Stimulated activated naive CD8-positive, alpha-beta T cell treated with anti-CD3 and anti-CD28 coated beads, Interleukin-15, Interleukin-2, amounts not matched to agents 100 ng/mL and 50 ng/mL, for 24 hours (primary cell): ENCODE results near the gene STX11.

Experiments
- H3K27ac Mint-ChIP-seq: one replicate; pipeline ENCODE4 v1.8.0; 2021; ENCODE audit warnings: mild to moderate bottlenecking, mixed read lengths
- H3K27me3 Mint-ChIP-seq: one replicate; pipeline ENCODE4 v1.8.0; 2021; ENCODE audit warnings: mixed read lengths
- H3K36me3 Mint-ChIP-seq: one replicate; pipeline ENCODE4 v1.8.0; 2021; ENCODE audit warnings: low read depth, mixed read lengths
- H3K4me1 Mint-ChIP-seq: one replicate; pipeline ENCODE4 v1.8.0; 2021; ENCODE audit warnings: low read depth, mixed read lengths
- H3K4me3 Mint-ChIP-seq: one replicate; pipeline ENCODE4 v1.8.0; 2021; ENCODE audit warnings: mild to moderate bottlenecking, mixed read lengths
- H3K9me3 Mint-ChIP-seq: one replicate; pipeline ENCODE4 v1.8.0; 2021; ENCODE audit warnings: mixed read lengths

Gene STX11

GRCh38 chr6:144195671-144196270, 45.5 kb downstream of the STX11 start:
- Mint-ChIP-seq H3K27ac (no peak overlapping the region), H3K36me3 (peaks cover 4% of the 10 kb centered on the region), H3K4me3 (no peak overlapping the region), H3K9me3 (peaks cover 15% of the 10 kb centered on the region), H3K4me1 (peaks cover 12% of the 10 kb centered on the region), H3K27me3 (no peaks in the 10 kb centered on the region)

- H3K4me1 Mint-ChIP-seq = peaks cover 12% of the 10 kb centered on the region
- no peak overlapping the region for H3K4me3 Mint-ChIP-seq
- no peak overlapping the region for H3K27ac Mint-ChIP-seq
- H3K9me3 Mint-ChIP-seq = peaks cover 26% of the 10 kb centered on the region
- no peaks in the 10 kb centered on the region for H3K27me3 Mint-ChIP-seq
- H3K36me3 Mint-ChIP-seq = peaks cover 9% of the 10 kb centered on the region
These were observed 47.6 kb downstream of the STX11 start for GRCh38 chr6:144197919-144198318.

GRCh38 chr6:144202879-144203468, 52.7 kb downstream of the STX11 start:
- H3K4me3 Mint-ChIP-seq = no peak overlapping the region
- peaks cover 9% of the 10 kb centered on the region for H3K36me3 Mint-ChIP-seq
- H3K9me3 Mint-ChIP-seq = peaks cover 45% of the 10 kb centered on the region
- no peak overlapping the region for H3K27ac Mint-ChIP-seq
- peaks cover 23% of the 10 kb centered on the region for H3K27me3 Mint-ChIP-seq
- peaks cover 12% of the 10 kb centered on the region for H3K4me1 Mint-ChIP-seq

- H3K4me3 Mint-ChIP-seq = no peak overlapping the region
These were observed 60.8 kb downstream of the STX11 start for GRCh38 chr6:144211160-144211559.

GRCh38 chr6:144213315-144213714, 63.0 kb downstream of the STX11 start:
- peaks cover 9% of the 10 kb centered on the region for H3K27me3 Mint-ChIP-seq
- peaks cover 4% of the 10 kb centered on the region for H3K36me3 Mint-ChIP-seq
- no peak overlapping the region for H3K4me3 Mint-ChIP-seq
- H3K4me1 Mint-ChIP-seq = peaks cover 35% of the 10 kb centered on the region
- H3K27ac Mint-ChIP-seq = no peak overlapping the region
- H3K9me3 Mint-ChIP-seq = no peaks in the 10 kb centered on the region

More at GRCh38 chr6:144211160-144211559, 60.8 kb downstream of the STX11 start:
- H3K27ac Mint-ChIP-seq = peak overlapping the region; percentile 2
- H3K4me1 Mint-ChIP-seq = peaks cover 15% of the 10 kb centered on the region
- H3K9me3 Mint-ChIP-seq = no peaks in the 10 kb centered on the region
- H3K27me3 Mint-ChIP-seq = peaks cover 28% of the 10 kb centered on the region
- peaks cover under 1% of the 10 kb centered on the region for H3K36me3 Mint-ChIP-seq

GRCh38 chr6:144214029-144214428, 63.7 kb downstream of the STX11 start:
- Mint-ChIP-seq H3K27me3 (peaks cover 5% of the 10 kb centered on the region), H3K36me3 (peaks cover 4% of the 10 kb centered on the region), H3K4me3 (no peak overlapping the region), H3K4me1 (peaks cover 39% of the 10 kb centered on the region), H3K9me3 (no peaks in the 10 kb centered on the region), H3K27ac (no peak overlapping the region)

- H3K4me1 Mint-ChIP-seq = peaks cover 39% of the 10 kb centered on the region
- H3K4me3 Mint-ChIP-seq = peak overlapping the region; percentile 91
- peak overlapping the region; percentile 100 for H3K27ac Mint-ChIP-seq
- H3K9me3 Mint-ChIP-seq = no peaks in the 10 kb centered on the region
- H3K27me3 Mint-ChIP-seq = peaks cover 5% of the 10 kb centered on the region
- H3K36me3 Mint-ChIP-seq = peaks cover 4% of the 10 kb centered on the region
These were observed 64.5 kb downstream of the STX11 start for GRCh38 chr6:144214622-144215401.

- Mint-ChIP-seq H3K27ac (peak overlapping the region; percentile 100), H3K4me3 (peak overlapping the region; percentile 91), H3K9me3 (no peaks in the 10 kb centered on the region), H3K36me3 (peaks cover 4% of the 10 kb centered on the region), H3K4me1 (peaks cover 39% of the 10 kb centered on the region), H3K27me3 (peaks cover under 1% of the 10 kb centered on the region)
These were observed 65.2 kb downstream of the STX11 start for GRCh38 chr6:144215402-144215931.

GRCh38 chr6:144215932-144216667, 65.8 kb downstream of the STX11 start:
- H3K36me3 Mint-ChIP-seq = peaks cover 4% of the 10 kb centered on the region
- peaks cover 39% of the 10 kb centered on the region for H3K4me1 Mint-ChIP-seq
- no peaks in the 10 kb centered on the region for H3K9me3 Mint-ChIP-seq
- H3K27ac Mint-ChIP-seq = peak overlapping the region; percentile 100
- no peaks in the 10 kb centered on the region for H3K27me3 Mint-ChIP-seq
- H3K4me3 Mint-ChIP-seq = peak overlapping the region; percentile 91

GRCh38 chr6:144216668-144217218, 66.4 kb downstream of the STX11 start:
- Mint-ChIP-seq H3K4me1 (peaks cover 39% of the 10 kb centered on the region), H3K9me3 (no peaks in the 10 kb centered on the region), H3K36me3 (peaks cover 4% of the 10 kb centered on the region), H3K27ac (peak overlapping the region; percentile 100), H3K27me3 (no peaks in the 10 kb centered on the region), H3K4me3 (peak overlapping the region; percentile 91)

GRCh38 chr6:144217264-144217663, 66.9 kb downstream of the STX11 start:
- no peak overlapping the region for H3K27ac Mint-ChIP-seq
- H3K4me1 Mint-ChIP-seq = peaks cover 39% of the 10 kb centered on the region
- H3K4me3 Mint-ChIP-seq = peak overlapping the region; percentile 91
- no peaks in the 10 kb centered on the region for H3K9me3 Mint-ChIP-seq
- peaks cover 4% of the 10 kb centered on the region for H3K36me3 Mint-ChIP-seq
- H3K27me3 Mint-ChIP-seq = no peaks in the 10 kb centered on the region

- Mint-ChIP-seq H3K4me3 (no peak overlapping the region), H3K36me3 (peaks cover 4% of the 10 kb centered on the region), H3K27me3 (no peaks in the 10 kb centered on the region), H3K4me1 (peaks cover 39% of the 10 kb centered on the region), H3K9me3 (no peaks in the 10 kb centered on the region), H3K27ac (no peak overlapping the region)
These were observed 67.5 kb downstream of the STX11 start for GRCh38 chr6:144217797-144218196.

GRCh38 chr6:144219056-144219685, 68.9 kb downstream of the STX11 start:
- no peak overlapping the region for H3K27ac Mint-ChIP-seq
- no peaks in the 10 kb centered on the region for H3K9me3 Mint-ChIP-seq
- H3K27me3 Mint-ChIP-seq = no peaks in the 10 kb centered on the region
- H3K4me3 Mint-ChIP-seq = no peak overlapping the region
- peaks cover 4% of the 10 kb centered on the region for H3K36me3 Mint-ChIP-seq
- H3K4me1 Mint-ChIP-seq = peaks cover 39% of the 10 kb centered on the region
